ENCODE results near the gene STYXL1. TPM values are rescaled to one million over a fixed set of nuclear protein-coding genes. Genes with fewer than 3 reads are reported as not detected.

Gene STYXL1
- total RNA-seq, 1 experiment from 2014 or later = 61.3 TPM

GRCh38 chr7:75988568-75989499, 59.0 kb downstream of the STYXL1 start:
- no peaks in the 10 kb centered on the region for H4K20me1 ChIP-seq (ENCODE audit: low read length)

GRCh38 chr7:75987805-75988567, 59.8 kb downstream of the STYXL1 start:
- Histone ChIP-seq H3K4me2 (ENCODE audit: low read length) (no peak overlapping the region), H3K36me3 (ENCODE audit: low read depth, low read length) (no peaks in the 10 kb centered on the region), H3K9me3 (ENCODE audit: low read length) (no peaks in the 10 kb centered on the region), H3K4me3 (ENCODE audit: low read length) (no peak overlapping the region), H3F3A (ENCODE audit: low read length, unreplicated experiment) (no peaks in the 10 kb centered on the region), H3K27me3 (ENCODE audit: low read length) (no peaks in the 10 kb centered on the region), H3K9me2 (replicated peaks; ENCODE audit: low read length) (no peaks in the 10 kb centered on the region), H3K4me1 (ENCODE audit: insufficient read depth, low read length) (no peaks in the 10 kb centered on the region), H4K20me1 (ENCODE audit: low read length) (no peaks in the 10 kb centered on the region), H3K9ac (ENCODE audit: low read length) (no peak overlapping the region), H3K27ac (ENCODE audit: low read length) (no peak overlapping the region), H3K79me2 (ENCODE audit: low read length) (no peaks in the 10 kb centered on the region), H2AFZ (ENCODE audit: low read length) (no peak overlapping the region)
- DNase-seq = no peak
- no TSS peak for BruUV-seq (replicated peaks)
- TF ChIP-seq EZH2 (IDR thresholded peaks at IDR 0.05; ENCODE audit: low read length, unreplicated experiment) (no peak), EZH2phosphoT487 (IDR thresholded peaks at IDR 0.05; ENCODE audit: borderline replicate concordance, low read length) (no peak), CTCF (conservative IDR thresholded peaks at IDR 0.05; ENCODE audit: low read depth, low read length) (no peak)
- ATAC-seq = no peak
- POLR2A ChIA-PET (ENCODE audit: unreplicated experiment) = no interaction called here
- CTCF ChIA-PET = no interaction called here
- intact Hi-C loops (cut with micrococcal nuclease) = no loop called here

More at GRCh38 chr7:75988568-75989499, 59.0 kb downstream of the STYXL1 start:
- H3K9me2 ChIP-seq (replicated peaks; ENCODE audit: low read length) = no peaks in the 10 kb centered on the region
- no peak overlapping the region for H3K27ac ChIP-seq (ENCODE audit: low read length)
- BruUV-seq (replicated peaks) = no TSS peak
- no peak overlapping the region for H3K4me2 ChIP-seq (ENCODE audit: low read length)
- no peak overlapping the region for H2AFZ ChIP-seq (ENCODE audit: low read length)
- H3K79me2 ChIP-seq (ENCODE audit: low read length) = no peaks in the 10 kb centered on the region
- no peaks in the 10 kb centered on the region for H3F3A ChIP-seq (ENCODE audit: low read length, unreplicated experiment)
- POLR2A ChIA-PET (ENCODE audit: unreplicated experiment) = no interaction called here
- no peak overlapping the region for H3K4me3 ChIP-seq (ENCODE audit: low read length)
- DNase-seq (no peak), ATAC-seq (no peak)
- no peak for TF ChIP-seq CTCF (conservative IDR thresholded peaks at IDR 0.05; ENCODE audit: low read depth, low read length)
- no peak for TF ChIP-seq EZH2phosphoT487 (IDR thresholded peaks at IDR 0.05; ENCODE audit: borderline replicate concordance, low read length)
- no peak for TF ChIP-seq EZH2 (IDR thresholded peaks at IDR 0.05; ENCODE audit: low read length, unreplicated experiment)
- H3K27me3 ChIP-seq (ENCODE audit: low read length) = no peaks in the 10 kb centered on the region
- intact Hi-C loops (cut with micrococcal nuclease) = no loop called here
- CTCF ChIA-PET = no interaction called here
- no peaks in the 10 kb centered on the region for H3K36me3 ChIP-seq (ENCODE audit: low read depth, low read length)
- no peak overlapping the region for H3K9ac ChIP-seq (ENCODE audit: low read length)
- H3K4me1 ChIP-seq (ENCODE audit: insufficient read depth, low read length) = peaks cover 5% of the 10 kb centered on the region; the same call in 1 of the 2 replicates
- H3K9me3 ChIP-seq (ENCODE audit: low read length) = no peaks in the 10 kb centered on the region

All from PC-3 (cell line).